ENCODE results near the gene GVQW3.

The GVQW3 gene

GRCh38 chr11:76453248-76453647 is 72.1 kb downstream of the GVQW3 start:
- TF ChIP-seq CTCF (IDR thresholded peaks at IDR 0.05) = no peak

GRCh38 chr11:76455331-76455730 is 74.2 kb downstream of the GVQW3 start:
- TF ChIP-seq CTCF (IDR thresholded peaks at IDR 0.05) = no peak

GRCh38 chr11:76455931-76456330 is 74.8 kb downstream of the GVQW3 start:
- no peak for TF ChIP-seq CTCF (IDR thresholded peaks at IDR 0.05)

- no peak for TF ChIP-seq CTCF (IDR thresholded peaks at IDR 0.05)
These were observed 75.4 kb downstream of the GVQW3 start for GRCh38 chr11:76456571-76456970.

All from LNCAP (cell line).